ENCODE measurements around the gene SERPINE1. TPM values are rescaled to one million over a fixed set of nuclear protein-coding genes. Genes with fewer than 3 reads are reported as not detected.
A peak's percentile ranks its signal among the peaks of the same experiment; 100 is the strongest.

Gene SERPINE1
- total and polyA plus RNA-seq, 2 of the 13 experiments (the other 11 are each of a cell fraction or from before 2014, with no cell fraction given) = 21.2 to 1,576 TPM

GRCh38 chr7:101126651-101127459 lies at the start of gene SERPINE1 (continued):
- TF ChIP-seq, protein P1, sequence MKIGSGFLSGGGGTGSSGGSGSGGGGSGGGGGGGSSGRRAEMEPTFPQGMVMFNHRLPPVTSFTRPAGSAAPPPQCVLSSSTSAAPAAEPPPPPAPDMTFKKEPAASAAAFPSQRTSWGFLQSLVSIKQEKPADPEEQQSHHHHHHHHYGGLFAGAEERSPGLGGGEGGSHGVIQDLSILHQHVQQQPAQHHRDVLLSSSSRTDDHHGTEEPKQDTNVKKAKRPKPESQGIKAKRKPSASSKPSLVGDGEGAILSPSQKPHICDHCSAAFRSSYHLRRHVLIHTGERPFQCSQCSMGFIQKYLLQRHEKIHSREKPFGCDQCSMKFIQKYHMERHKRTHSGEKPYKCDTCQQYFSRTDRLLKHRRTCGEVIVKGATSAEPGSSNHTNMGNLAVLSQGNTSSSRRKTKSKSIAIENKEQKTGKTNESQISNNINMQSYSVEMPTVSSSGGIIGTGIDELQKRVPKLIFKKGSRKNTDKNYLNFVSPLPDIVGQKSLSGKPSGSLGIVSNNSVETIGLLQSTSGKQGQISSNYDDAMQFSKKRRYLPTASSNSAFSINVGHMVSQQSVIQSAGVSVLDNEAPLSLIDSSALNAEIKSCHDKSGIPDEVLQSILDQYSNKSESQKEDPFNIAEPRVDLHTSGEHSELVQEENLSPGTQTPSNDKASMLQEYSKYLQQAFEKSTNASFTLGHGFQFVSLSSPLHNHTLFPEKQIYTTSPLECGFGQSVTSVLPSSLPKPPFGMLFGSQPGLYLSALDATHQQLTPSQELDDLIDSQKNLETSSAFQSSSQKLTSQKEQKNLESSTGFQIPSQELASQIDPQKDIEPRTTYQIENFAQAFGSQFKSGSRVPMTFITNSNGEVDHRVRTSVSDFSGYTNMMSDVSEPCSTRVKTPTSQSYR (CRISPR knock-in tag; IDR thresholded peaks at IDR 0.05; ENCODE audit: borderline replicate concordance) = peak; percentile 52; the same call in 1 of the 2 replicates
- TF ChIP-seq, protein P2, sequence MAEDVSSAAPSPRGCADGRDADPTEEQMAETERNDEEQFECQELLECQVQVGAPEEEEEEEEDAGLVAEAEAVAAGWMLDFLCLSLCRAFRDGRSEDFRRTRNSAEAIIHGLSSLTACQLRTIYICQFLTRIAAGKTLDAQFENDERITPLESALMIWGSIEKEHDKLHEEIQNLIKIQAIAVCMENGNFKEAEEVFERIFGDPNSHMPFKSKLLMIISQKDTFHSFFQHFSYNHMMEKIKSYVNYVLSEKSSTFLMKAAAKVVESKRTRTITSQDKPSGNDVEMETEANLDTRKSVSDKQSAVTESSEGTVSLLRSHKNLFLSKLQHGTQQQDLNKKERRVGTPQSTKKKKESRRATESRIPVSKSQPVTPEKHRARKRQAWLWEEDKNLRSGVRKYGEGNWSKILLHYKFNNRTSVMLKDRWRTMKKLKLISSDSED (CRISPR knock-in tag; IDR thresholded peaks at IDR 0.05) = no peak
- TF ChIP-seq SMAD1 (CRISPR knock-in tag; IDR thresholded peaks at IDR 0.05; ENCODE audit: borderline replicate concordance, low read depth) (no peak; the same call in 1 of the 2 replicates), MTF2 (CRISPR knock-in tag; IDR thresholded peaks at IDR 0.05; ENCODE audit: borderline replicate concordance) (no peak), ZNF468 (CRISPR knock-in tag; IDR thresholded peaks at IDR 0.05) (peak; percentile 36; the same call in 1 of the 2 replicates), ZNF343 (CRISPR knock-in tag; IDR thresholded peaks at IDR 0.05) (peak; percentile 56; the same call in 1 of the 2 replicates), HOXA9 (CRISPR knock-in tag; IDR thresholded peaks at IDR 0.05; ENCODE audit: borderline replicate concordance) (peak; percentile 65; the same call in 1 of the 2 replicates), ATF7 (IDR thresholded peaks at IDR 0.05) (no peak; the same call in 1 of the 2 replicates), ATF7 (CRISPR knock-in tag; IDR thresholded peaks at IDR 0.05) (peak; percentile 84; the same call in 1 of the 2 replicates), SNAPC5 (CRISPR knock-in tag; IDR thresholded peaks at IDR 0.05; ENCODE audit: borderline replicate concordance) (no peak), ZNF598 (CRISPR knock-in tag; IDR thresholded peaks at IDR 0.05; ENCODE audit: borderline replicate concordance) (no peak), PBX3 (CRISPR knock-in tag; IDR thresholded peaks at IDR 0.05; ENCODE audit: borderline replicate concordance) (no peak), TGIF2 (CRISPR knock-in tag; IDR thresholded peaks at IDR 0.05) (peak; percentile 83; the same call in 1 of the 2 replicates), ZNF563 (CRISPR knock-in tag; IDR thresholded peaks at IDR 0.05) (0 out of 2 replicates have a peak, but pooled peaks have one; percentile 28), KAT8 (CRISPR knock-in tag; IDR thresholded peaks at IDR 0.05) (peak; percentile 48)
- TF ChIP-seq, protein P3, sequence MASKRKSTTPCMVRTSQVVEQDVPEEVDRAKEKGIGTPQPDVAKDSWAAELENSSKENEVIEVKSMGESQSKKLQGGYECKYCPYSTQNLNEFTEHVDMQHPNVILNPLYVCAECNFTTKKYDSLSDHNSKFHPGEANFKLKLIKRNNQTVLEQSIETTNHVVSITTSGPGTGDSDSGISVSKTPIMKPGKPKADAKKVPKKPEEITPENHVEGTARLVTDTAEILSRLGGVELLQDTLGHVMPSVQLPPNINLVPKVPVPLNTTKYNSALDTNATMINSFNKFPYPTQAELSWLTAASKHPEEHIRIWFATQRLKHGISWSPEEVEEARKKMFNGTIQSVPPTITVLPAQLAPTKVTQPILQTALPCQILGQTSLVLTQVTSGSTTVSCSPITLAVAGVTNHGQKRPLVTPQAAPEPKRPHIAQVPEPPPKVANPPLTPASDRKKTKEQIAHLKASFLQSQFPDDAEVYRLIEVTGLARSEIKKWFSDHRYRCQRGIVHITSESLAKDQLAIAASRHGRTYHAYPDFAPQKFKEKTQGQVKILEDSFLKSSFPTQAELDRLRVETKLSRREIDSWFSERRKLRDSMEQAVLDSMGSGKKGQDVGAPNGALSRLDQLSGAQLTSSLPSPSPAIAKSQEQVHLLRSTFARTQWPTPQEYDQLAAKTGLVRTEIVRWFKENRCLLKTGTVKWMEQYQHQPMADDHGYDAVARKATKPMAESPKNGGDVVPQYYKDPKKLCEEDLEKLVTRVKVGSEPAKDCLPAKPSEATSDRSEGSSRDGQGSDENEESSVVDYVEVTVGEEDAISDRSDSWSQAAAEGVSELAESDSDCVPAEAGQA (IDR thresholded peaks at IDR 0.05; ENCODE audit: low read depth) = peak; percentile 61; the same call in 1 of the 2 replicates
- TF ChIP-seq, protein P3 (CRISPR knock-in tag; IDR thresholded peaks at IDR 0.05; ENCODE audit: borderline replicate concordance) = no peak

All from HepG2 (cell line).